ENCODE results near the gene CYB561. TPM values are rescaled to one million over a fixed set of nuclear protein-coding genes. Genes with fewer than 3 reads are reported as not detected.

The CYB561 gene
- total and polyA plus RNA-seq, 2 experiments from 2014 or later, result 15.9 to 19.1 TPM

DNA sequence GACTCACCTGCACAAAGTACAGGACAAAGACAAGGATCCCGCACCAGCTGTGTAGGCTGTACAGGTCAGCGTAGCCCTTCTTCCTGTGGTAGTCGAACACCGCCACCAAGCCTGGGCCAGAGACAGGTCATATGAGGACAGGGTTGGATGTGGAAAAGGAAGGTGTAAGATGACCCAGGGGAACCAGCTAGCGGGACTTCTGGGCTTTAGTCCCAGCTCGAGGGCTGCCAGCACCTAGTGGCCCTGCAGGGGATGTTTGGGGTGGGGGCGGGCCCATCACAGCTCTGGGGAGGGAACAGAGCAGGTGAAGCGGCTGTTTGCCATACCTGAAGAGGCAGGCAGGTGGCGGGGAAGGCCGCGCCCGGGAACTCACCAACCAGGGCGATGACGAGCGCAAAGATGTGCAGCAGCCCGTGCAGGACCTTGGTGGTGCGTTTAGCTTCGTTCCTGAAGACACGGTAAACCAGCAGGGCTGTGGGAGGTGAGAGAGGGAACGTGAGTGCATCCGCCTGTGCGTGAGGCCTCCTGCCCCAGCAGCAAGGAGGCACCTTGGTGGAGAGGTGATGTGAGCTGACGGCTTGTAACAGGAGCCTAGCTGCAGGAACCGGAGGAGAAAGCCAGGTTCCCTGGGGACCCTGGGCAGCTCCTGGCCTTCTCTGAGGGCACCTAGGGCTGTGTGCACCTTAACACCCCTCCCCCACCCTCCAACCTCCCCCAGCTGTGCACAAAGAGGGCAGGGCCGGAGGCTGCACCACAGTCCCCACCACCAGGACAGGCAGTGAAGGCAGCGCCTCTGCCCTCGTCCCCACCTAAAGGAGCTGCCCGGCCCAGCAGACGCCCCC is 10.2 kb downstream of the CYB561 start:
- Histone ChIP-seq H3K27ac (no peak overlapping the region), H3F3A (ENCODE audit: insufficient read depth) (peaks cover 24% of the 10 kb centered on the region), H3K36me3 (ENCODE audit: low read depth) (no peaks in the 10 kb centered on the region), H3K4me2 (ENCODE audit: unreplicated experiment) (no peak overlapping the region), H3K9ac (no peak overlapping the region), H3K9me3 (ENCODE audit: low read depth) (no peaks in the 10 kb centered on the region), H2AFZ (no peak overlapping the region), H3K79me2 (ENCODE audit: insufficient read depth) (no peaks in the 10 kb centered on the region), H3K27me3 (replicated peaks; ENCODE audit: insufficient read depth) (no peaks in the 10 kb centered on the region), H3K4me1 (ENCODE audit: insufficient read depth) (peaks cover 29% of the 10 kb centered on the region), H3K4me3 (no peak overlapping the region), H4K20me1 (ENCODE audit: insufficient read depth) (no peaks in the 10 kb centered on the region), H3K9me2 (ENCODE audit: insufficient read depth) (no peaks in the 10 kb centered on the region)
- DNase-seq, result no peak
- TF ChIP-seq EZH2 (IDR thresholded peaks at IDR 0.05; ENCODE audit: insufficient read depth, poor library complexity, severe bottlenecking) (no peak), EZH2phosphoT487 (IDR thresholded peaks at IDR 0.05; ENCODE audit: insufficient read depth, low read depth) (no peak)
- in situ Hi-C loops (cut with MboI), result no loop called here
- 97% methylated on average over 21 to 29 of the region's 29 CpGs for WGBS, 2 experiments (ENCODE audit: low coverage in 1 of 2, low lambda C conversion rate in 2 of 2, missing lambda C conversion rate in 2 of 2)

DNA sequence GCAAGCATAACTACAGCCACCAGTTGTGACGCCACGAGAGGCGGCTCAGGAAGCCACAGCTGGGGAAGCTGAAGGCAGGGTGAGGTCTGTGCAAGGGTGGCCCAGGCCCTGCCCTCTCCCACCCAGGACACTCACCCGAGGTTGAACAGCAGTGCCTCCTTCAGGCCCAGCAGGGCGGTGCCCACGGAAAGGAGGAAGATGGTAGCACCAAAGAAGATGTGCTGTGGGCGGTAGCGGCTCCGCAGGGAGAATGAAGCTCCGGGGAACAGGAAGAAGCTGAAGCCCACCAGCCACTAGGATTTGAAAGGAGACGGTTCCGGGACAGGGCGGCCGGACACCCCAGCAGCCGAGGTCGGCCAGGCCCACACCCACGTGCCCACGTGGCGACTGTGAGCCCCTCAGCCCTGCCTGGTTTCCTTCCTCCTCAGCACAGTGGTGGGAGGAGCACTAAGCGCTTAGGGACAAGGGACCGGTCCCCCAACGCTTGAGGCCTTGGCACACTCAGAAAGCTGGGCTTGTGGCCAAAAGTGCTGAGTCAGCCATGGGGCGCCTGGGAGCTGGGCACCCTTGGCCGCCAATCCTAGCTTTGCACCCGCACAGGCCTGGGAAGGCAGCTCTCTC is 11.0 kb downstream of the CYB561 start:
- no peak overlapping the region for H3K9ac ChIP-seq
- no peak overlapping the region for H3K27ac ChIP-seq
- no peak overlapping the region for H3K4me2 ChIP-seq (ENCODE audit: unreplicated experiment)
- H2AFZ ChIP-seq, result no peak overlapping the region
- H3K9me2 ChIP-seq (ENCODE audit: insufficient read depth), result no peaks in the 10 kb centered on the region
- peaks cover 24% of the 10 kb centered on the region for H3F3A ChIP-seq (ENCODE audit: insufficient read depth)
- H3K36me3 ChIP-seq (ENCODE audit: low read depth), result no peaks in the 10 kb centered on the region
- H3K4me1 ChIP-seq (ENCODE audit: insufficient read depth), result peaks cover 29% of the 10 kb centered on the region
- 89 to 91% methylated on average over 22 of the region's 25 CpGs for whole genome bisulfite sequencing, 2 experiments (ENCODE audit: low coverage in 1 of 2, low lambda C conversion rate in 2 of 2, missing lambda C conversion rate in 2 of 2)
- no peaks in the 10 kb centered on the region for H3K9me3 ChIP-seq (ENCODE audit: low read depth)
- no peaks in the 10 kb centered on the region for H3K79me2 ChIP-seq (ENCODE audit: insufficient read depth)
- no peaks in the 10 kb centered on the region for H4K20me1 ChIP-seq (ENCODE audit: insufficient read depth)
- no peak for TF ChIP-seq EZH2 (IDR thresholded peaks at IDR 0.05; ENCODE audit: insufficient read depth, poor library complexity, severe bottlenecking)
- no peak for TF ChIP-seq EZH2phosphoT487 (IDR thresholded peaks at IDR 0.05; ENCODE audit: insufficient read depth, low read depth)
- H3K27me3 ChIP-seq (replicated peaks; ENCODE audit: insufficient read depth), result no peaks in the 10 kb centered on the region
- in situ Hi-C loops (cut with MboI), result no loop called here
- no peak overlapping the region for H3K4me3 ChIP-seq
- DNase-seq, result peak; percentile 27

DNA sequence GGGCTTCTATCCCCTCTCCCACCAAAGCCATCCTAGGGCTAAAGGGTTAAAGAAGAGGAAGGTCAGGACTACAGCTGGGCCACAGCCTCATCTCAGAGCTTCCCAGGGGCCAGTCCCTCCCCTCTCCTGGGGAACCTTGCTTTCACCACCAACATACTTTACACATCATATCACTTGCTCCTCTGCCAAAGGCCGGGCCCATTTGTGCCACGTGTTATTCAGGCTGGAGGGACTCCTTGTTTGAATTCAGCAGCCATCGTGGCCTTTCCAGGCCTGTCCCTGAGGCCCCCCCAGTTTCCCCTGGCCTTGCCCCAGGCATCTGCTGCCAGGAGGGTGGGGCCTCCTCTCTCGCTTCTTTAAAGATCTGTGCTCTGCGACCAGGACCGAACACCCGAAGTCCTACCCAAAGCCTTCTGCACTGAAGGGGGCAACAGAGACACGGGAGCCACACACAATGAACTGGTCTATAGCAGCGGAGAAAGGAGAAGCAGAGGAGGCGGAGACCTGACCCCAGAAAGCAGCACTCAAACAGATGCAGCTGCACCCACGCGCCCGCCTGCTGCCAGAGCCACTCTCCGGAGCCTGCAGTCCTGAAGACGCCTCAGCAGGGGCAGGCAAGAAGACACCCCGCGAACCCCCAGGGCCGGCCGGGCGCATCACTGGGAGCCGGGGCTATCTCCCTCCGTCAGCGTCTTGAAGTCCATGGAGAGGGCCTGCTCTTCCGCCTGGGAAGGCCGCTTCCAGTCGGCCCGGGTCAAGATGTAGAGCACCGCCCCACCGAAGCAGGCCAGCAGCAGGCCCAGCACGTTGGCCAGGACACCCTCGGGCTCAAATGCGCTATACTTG is 12.1 kb downstream of the CYB561 start:
- in situ Hi-C loops (cut with MboI), result no loop called here
- Histone ChIP-seq H3K36me3 (ENCODE audit: low read depth) (no peaks in the 10 kb centered on the region), H4K20me1 (ENCODE audit: insufficient read depth) (no peaks in the 10 kb centered on the region), H3K9me2 (ENCODE audit: insufficient read depth) (no peaks in the 10 kb centered on the region), H3K4me3 (peak overlapping the region; percentile 54), H3K79me2 (ENCODE audit: insufficient read depth) (no peaks in the 10 kb centered on the region), H3K4me1 (ENCODE audit: insufficient read depth) (peaks cover 22% of the 10 kb centered on the region), H3K27ac (peak overlapping the region; percentile 98), H3K9ac (peak overlapping the region; percentile 86), H2AFZ (peak overlapping the region; percentile 47), H3K9me3 (ENCODE audit: low read depth) (no peaks in the 10 kb centered on the region), H3K4me2 (ENCODE audit: unreplicated experiment) (peak overlapping the region; percentile 75), H3K27me3 (replicated peaks; ENCODE audit: insufficient read depth) (no peaks in the 10 kb centered on the region), H3F3A (ENCODE audit: insufficient read depth) (peaks cover 19% of the 10 kb centered on the region)
- peak; percentile 96 for DNase-seq
- 47 to 52% methylated on average over 31 to 32 of the region's 32 CpGs for WGBS, 2 experiments (ENCODE audit: low coverage in 1 of 2, low lambda C conversion rate in 2 of 2, missing lambda C conversion rate in 2 of 2)
- no peak for TF ChIP-seq EZH2phosphoT487 (IDR thresholded peaks at IDR 0.05; ENCODE audit: insufficient read depth, low read depth)
- no peak for TF ChIP-seq EZH2 (IDR thresholded peaks at IDR 0.05; ENCODE audit: insufficient read depth, poor library complexity, severe bottlenecking)

Data from GM23248 (cell line).